Right cardiac atrium (tissue), 5 donors: ENCODE data around the gene IGF2BP3. TPM values are rescaled to one million over a fixed set of nuclear protein-coding genes. Genes with fewer than 3 reads are reported as not detected.

Experiments
- ATAC-seq, 2 donors: fragments of 200-7000 bp; cut with Tn5 transposase; one replicate each; pipeline versions ENCODE4 v1.8.0 to v1.9.1; 2020; ENCODE audit warnings: moderate library complexity in 2 of 2, mild to moderate bottlenecking in 1 of 2
- DNase-seq, 3 donors: peaks; one replicate each; pipeline ENCODE4 v3.0.0-alpha.2; 2020
- H3K27ac ChIP-seq: one replicate; pipeline ENCODE4 v1.5.1; 2013; ENCODE audit warnings: mild to moderate bottlenecking, low read length, control low read depth, moderate library complexity
- H3K27me3 ChIP-seq: one replicate; pipeline ENCODE4 v1.6.1; 2013; ENCODE audit not compliant: control insufficient read depth, insufficient read depth
- H3K4me1 ChIP-seq: one replicate; pipeline ENCODE4 v1.6.1; 2013; ENCODE audit warnings: low read length; ENCODE audit not compliant: control insufficient read depth, insufficient read depth
- H3K4me3 ChIP-seq: one replicate; pipeline ENCODE4 v1.5.1; 2013; ENCODE audit warnings: low read length, control low read depth
- H3K9me3 ChIP-seq: one replicate; pipeline ENCODE4 v1.6.1; 2013; ENCODE audit warnings: low read length; ENCODE audit not compliant: control insufficient read depth
- WGBS: extraction: QIAGEN DNeasy Blood & Tissue Kit; methylation state at CpG from one replicate; pipeline ENCODE4 v1.1.7; 2013; 5-methylcytosine and 5-hydroxymethylcytosine counted together
- intact Hi-C, 4 donors: fragments of 100-400 bp; cut with DNase I; formaldehyde crosslinking; loops; one replicate each; pipeline versions ENCODE4 v1.11.0 to v1.14.0; 2022 to 2023
- polyA plus RNA-seq: library from polyadenylated mRNA; stranded (reverse); fragments of 200-250 nt; gene quantifications from one replicate; pipeline ENCODE4 v1.2.3, GENCODE V29; 2013
- total RNA-seq, 4 donors: library from RNA; stranded (reverse); fragmentation: NEBNext Ultra II Directional; extraction: Animal tissue kit (Norgen Biotek cat#: 25700); gene quantifications; one replicate each; pipeline ENCODE4 v1.2.1, GENCODE V29; 2021
- donor health status: healthy with polysubstance abuse.
- donor health status: DM: no; HTN: yes; CAD: no.
- donor health status: DM: no; HTN: no; CAD: no.
- donor health status: DM: no; HTN: yes; CAD: no; lungs with severe emphysema.
- donor health status: DM: yes; HTN: yes; CAD: no.

The IGF2BP3 gene
- total and polyA plus RNA-seq, 5 donors = 0.02 to 0.22 (median 0.14) TPM; not detected in 2

GRCh38 chr7:23471106-23471859 is 992 bp upstream of the IGF2BP3 start:
- DNase-seq (peak in 1 of 3 donors; percentile 43), ATAC-seq (no peak)
- peak overlapping the region; percentile 29 for H3K4me3 ChIP-seq
- no peak overlapping the region for H3K27ac ChIP-seq
- H3K4me1 ChIP-seq = peaks cover 2% of the 10 kb centered on the region
- peaks cover 3% of the 10 kb centered on the region for H3K27me3 ChIP-seq
- intact Hi-C loops = no loop called here
- no peaks in the 10 kb centered on the region for H3K9me3 ChIP-seq
- WGBS = 8% methylated on average over 44 of the region's 44 CpGs

- DNase-seq (no peak), ATAC-seq (no peak)
- intact Hi-C loops = no loop called here
- Histone ChIP-seq H3K27me3 (peaks cover 2% of the 10 kb centered on the region), H3K27ac (no peak overlapping the region), H3K9me3 (no peaks in the 10 kb centered on the region), H3K4me3 (peak overlapping the region; percentile 25), H3K4me1 (peaks cover 2% of the 10 kb centered on the region)
- 2% methylated on average over 18 of the region's 18 CpGs for WGBS
Observed at GRCh38 chr7:23469961-23470250, 385 bp downstream of the IGF2BP3 start.

GRCh38 chr7:23469150-23469960 is 936 bp downstream of the IGF2BP3 start:
- DNase-seq = peak in 1 of 3 donors; percentile 43
- no peak overlapping the region for H3K27ac ChIP-seq
- no peaks in the 10 kb centered on the region for H3K9me3 ChIP-seq
- peak overlapping the region; percentile 25 for H3K4me3 ChIP-seq
- WGBS = 2% methylated on average over 91 of the region's 91 CpGs
- peaks cover 2% of the 10 kb centered on the region for H3K27me3 ChIP-seq
- H3K4me1 ChIP-seq = peaks cover 2% of the 10 kb centered on the region
- intact Hi-C loops = no loop called here
- peak; percentile 25 to 42 for ATAC-seq

GRCh38 chr7:23468526-23469149 is 1.7 kb downstream of the IGF2BP3 start:
- H3K4me3 ChIP-seq = no peak overlapping the region
- ATAC-seq (peak in 1 of 2 donors; percentile 27), DNase-seq (peak in 2 of 3 donors; percentile 42 to 47)
- intact Hi-C loops = no loop called here
- H3K4me1 ChIP-seq = peaks cover 2% of the 10 kb centered on the region
- peaks cover 2% of the 10 kb centered on the region for H3K27me3 ChIP-seq
- no peaks in the 10 kb centered on the region for H3K9me3 ChIP-seq
- no peak overlapping the region for H3K27ac ChIP-seq
- WGBS = 4% methylated on average over 48 of the region's 48 CpGs

- H3K4me1 ChIP-seq = peaks cover 2% of the 10 kb centered on the region
- H3K9me3 ChIP-seq = no peaks in the 10 kb centered on the region
- DNase-seq = no peak
- intact Hi-C loops = no loop called here
- H3K27me3 ChIP-seq = peaks cover 2% of the 10 kb centered on the region
- ATAC-seq = peak in 1 of 2 donors; percentile 38
- H3K4me3 ChIP-seq = no peak overlapping the region
- no peak overlapping the region for H3K27ac ChIP-seq
- 3% methylated on average over 32 of the region's 32 CpGs for WGBS
Observed at GRCh38 chr7:23467806-23468525, 2.3 kb downstream of the IGF2BP3 start.

GRCh38 chr7:23467291-23467805 is 2.9 kb downstream of the IGF2BP3 start:
- Histone ChIP-seq H3K4me1 (peaks cover 2% of the 10 kb centered on the region), H3K27me3 (peaks cover 2% of the 10 kb centered on the region), H3K4me3 (no peak overlapping the region), H3K27ac (no peak overlapping the region), H3K9me3 (no peaks in the 10 kb centered on the region)
- ATAC-seq = no peak
- WGBS = 21% methylated on average over 11 of the region's 11 CpGs
- intact Hi-C loops = no loop called here
- DNase-seq = no peak

- DNase-seq = no peak
- intact Hi-C loops = loop anchor here in 2 of 4 donors (5.0 kb wide), 2 partner anchors 181 to 186 kb away; no protein-coding TSS in a partner anchor
Observed at GRCh38 chr7:23462846-23463245, 7.4 kb downstream of the IGF2BP3 start.

GRCh38 chr7:23458044-23458443 is 12.2 kb downstream of the IGF2BP3 start:
- intact Hi-C loops = no loop called here
- H3K27me3 ChIP-seq = peaks cover 7% of the 10 kb centered on the region
- H3K4me3 ChIP-seq = no peak overlapping the region
- H3K9me3 ChIP-seq = no peaks in the 10 kb centered on the region
- H3K27ac ChIP-seq = no peak overlapping the region
- ATAC-seq (no peak), DNase-seq (no peak)
- H3K4me1 ChIP-seq = no peaks in the 10 kb centered on the region
- 87% methylated on average over 3 of the region's 3 CpGs for WGBS

More at GRCh38 chr7:23462846-23463245, 7.4 kb downstream of the IGF2BP3 start:
- peak; percentile 83 to 87 for ATAC-seq
- no peak overlapping the region for H3K27ac ChIP-seq
- peaks cover 7% of the 10 kb centered on the region for H3K27me3 ChIP-seq
- WGBS = 5% methylated on average over 2 of the region's 2 CpGs
- H3K4me3 ChIP-seq = no peak overlapping the region
- H3K9me3 ChIP-seq = no peaks in the 10 kb centered on the region
- H3K4me1 ChIP-seq = no peaks in the 10 kb centered on the region

GRCh38 chr7:23456093-23456492 is 14.2 kb downstream of the IGF2BP3 start:
- Histone ChIP-seq H3K4me1 (no peaks in the 10 kb centered on the region), H3K4me3 (no peak overlapping the region), H3K27me3 (peaks cover 5% of the 10 kb centered on the region), H3K9me3 (no peaks in the 10 kb centered on the region), H3K27ac (no peak overlapping the region)
- ATAC-seq = no peak
- 91% methylated on average over 3 of the region's 3 CpGs for WGBS
- intact Hi-C loops = no loop called here
- DNase-seq = no peak

- intact Hi-C loops = no loop called here
- no peak overlapping the region for H3K27ac ChIP-seq
- peaks cover 5% of the 10 kb centered on the region for H3K27me3 ChIP-seq
- no peak overlapping the region for H3K4me3 ChIP-seq
- no peaks in the 10 kb centered on the region for H3K9me3 ChIP-seq
- H3K4me1 ChIP-seq = no peaks in the 10 kb centered on the region
- no peak for ATAC-seq
- no peak for DNase-seq
- WGBS = 75% methylated on average over 5 of the region's 5 CpGs
Observed at GRCh38 chr7:23454881-23455526, 15.3 kb downstream of the IGF2BP3 start.
